Activated CD8-positive, alpha-beta memory T cell treated with anti-CD3 and anti-CD28 coated beads, Interleukin-2, amount 50 U/mL, for 1 hour (primary cell): ENCODE measurements around the gene QDPR.
"Not testable (repeated sequence)": the region's sequence is repeated elsewhere in the genome, so short reads cannot be mapped to it uniquely, and the experiment has no call there.

ENCODE experiments used
- DNase-seq: peaks from one replicate; pipeline ENCODE4 v3.0.0-alpha.2; 2020; ENCODE audit errors: extremely low read depth

The QDPR gene

GRCh38 chr4:17492058-17492741 lies 19.7 kb downstream of the QDPR start:
- no peak for DNase-seq

DNA sequence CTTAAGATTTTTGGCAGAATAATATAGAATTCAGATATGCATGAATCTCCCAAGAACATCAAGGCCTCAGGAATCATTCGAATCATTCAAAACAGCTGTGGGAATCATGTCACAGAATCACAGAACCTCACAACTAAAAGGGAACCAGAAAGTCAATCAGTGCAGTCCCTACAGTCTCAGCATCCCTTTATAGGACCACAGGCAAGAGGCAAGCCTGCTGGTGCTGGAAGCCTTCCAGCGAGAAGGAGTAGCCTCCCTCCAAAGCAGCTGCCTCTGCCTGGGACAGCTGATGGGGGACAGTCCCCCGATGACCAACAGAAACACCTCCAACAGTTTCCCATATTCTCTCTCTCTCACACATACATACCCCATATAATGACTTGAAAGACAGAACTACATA lies 20.7 kb downstream of the QDPR start:
- DNase-seq, result no peak

DNA sequence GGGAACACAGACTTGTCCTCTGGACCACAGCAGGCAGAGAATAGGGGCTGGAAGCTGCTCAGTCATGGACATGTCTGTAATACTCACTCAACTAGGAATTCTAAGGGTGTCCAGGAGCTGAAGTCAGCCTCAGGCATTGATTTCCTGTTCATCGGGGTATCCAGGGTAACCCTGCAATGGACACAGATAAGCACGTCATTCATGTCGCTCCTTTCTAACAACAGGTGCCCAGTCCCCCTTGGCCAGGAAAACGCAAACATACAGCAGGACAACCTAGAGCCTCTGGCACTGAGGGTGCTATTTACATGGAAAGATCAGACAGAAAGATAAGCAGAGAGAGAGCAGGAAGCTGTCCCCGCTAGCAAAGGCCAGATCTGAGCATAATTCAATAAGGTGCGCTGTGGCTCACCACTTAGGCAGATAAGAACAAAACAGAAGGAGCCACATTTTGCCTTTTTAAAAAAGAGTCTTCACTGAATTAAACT lies 21.3 kb downstream of the QDPR start:
- DNase-seq, result no peak

GRCh38 chr4:17489721-17490120 lies 22.2 kb downstream of the QDPR start:
- no peak for DNase-seq

DNA sequence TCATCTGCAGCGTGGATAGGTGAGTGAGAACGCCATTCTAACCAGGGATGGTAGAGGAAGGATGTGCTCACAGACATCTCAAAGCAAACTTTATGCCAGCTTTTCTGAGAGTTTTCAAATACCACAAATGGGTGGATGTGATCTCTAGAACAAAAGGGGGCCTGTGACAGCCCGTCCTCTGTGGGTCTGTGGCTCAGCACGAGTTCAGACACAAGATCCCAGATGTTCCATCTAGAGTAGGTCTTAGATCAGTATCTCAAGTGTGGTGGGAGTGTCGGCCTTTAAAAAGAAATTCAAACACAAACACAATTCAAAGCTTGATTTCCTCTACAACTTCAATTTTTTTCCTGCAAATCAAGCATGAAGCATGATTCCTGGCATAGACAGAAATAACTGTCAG lies 22.8 kb downstream of the QDPR start:
- DNase-seq, result no peak

DNA sequence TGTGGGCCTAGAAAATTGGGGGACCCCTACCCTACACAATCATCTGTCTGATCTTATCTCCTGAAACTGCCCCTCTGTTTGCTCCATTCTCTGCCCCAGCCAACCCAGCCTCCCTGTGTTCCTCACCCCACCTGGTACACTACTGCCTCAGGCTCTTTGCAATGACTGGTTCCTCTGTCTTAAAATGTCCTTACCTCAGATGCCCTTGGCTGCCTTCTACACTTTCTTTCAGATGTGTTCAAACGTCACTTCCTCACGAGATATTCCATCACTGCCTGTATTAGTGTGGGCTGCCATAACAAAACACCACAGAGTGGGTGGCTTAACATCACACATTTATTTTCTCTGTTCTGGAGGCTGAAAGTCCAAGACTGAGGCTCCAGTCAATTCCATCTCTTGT lies 29.2 kb downstream of the QDPR start:
- DNase-seq, result no peak

DNA sequence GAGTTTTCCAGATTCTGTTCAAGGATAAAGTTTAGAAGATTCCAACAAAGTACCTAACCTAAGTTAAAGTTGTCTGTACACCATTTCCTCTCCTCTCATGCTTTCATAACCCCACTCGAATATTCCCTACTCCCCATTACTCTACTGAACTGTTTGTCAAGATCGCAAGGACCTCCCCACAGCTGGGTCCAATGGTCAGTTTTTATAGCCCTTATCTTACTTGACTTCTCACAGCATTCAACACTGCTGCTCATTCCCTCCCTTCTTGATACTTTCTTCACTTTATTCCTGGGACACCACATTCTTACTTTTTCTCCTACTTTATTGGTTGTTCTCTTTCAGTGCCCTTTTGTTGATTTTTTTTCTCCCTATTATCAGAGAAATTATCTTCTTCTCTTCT lies 30.9 kb downstream of the QDPR start:
- no peak for DNase-seq

GRCh38 chr4:17480210-17480927 lies 31.5 kb downstream of the QDPR start:
- no peak for DNase-seq

- DNase-seq, result no peak
These were observed 34.0 kb downstream of the QDPR start for GRCh38 chr4:17477774-17478472.

DNA sequence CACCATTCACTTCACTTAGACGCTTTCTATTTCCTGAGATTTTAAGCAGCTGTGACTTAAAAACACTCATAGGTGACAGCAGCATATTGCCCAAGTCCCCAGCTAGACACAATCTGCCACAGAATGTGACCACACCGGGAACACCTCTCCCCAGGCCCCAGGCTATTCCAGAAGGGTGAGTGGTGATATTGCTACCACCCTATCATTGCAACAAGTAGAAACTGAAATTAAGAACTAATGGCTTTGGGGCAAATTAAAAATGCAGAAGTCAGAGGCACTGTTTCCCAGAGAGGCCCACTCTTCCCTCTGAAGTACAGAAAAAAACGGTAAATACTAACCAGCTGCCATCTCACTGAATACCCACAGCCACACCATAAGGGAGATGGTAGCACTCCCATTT lies 35.0 kb downstream of the QDPR start:
- DNase-seq, result no peak

GRCh38 chr4:17475481-17475880 lies 36.4 kb downstream of the QDPR start:
- no peak for DNase-seq

DNA sequence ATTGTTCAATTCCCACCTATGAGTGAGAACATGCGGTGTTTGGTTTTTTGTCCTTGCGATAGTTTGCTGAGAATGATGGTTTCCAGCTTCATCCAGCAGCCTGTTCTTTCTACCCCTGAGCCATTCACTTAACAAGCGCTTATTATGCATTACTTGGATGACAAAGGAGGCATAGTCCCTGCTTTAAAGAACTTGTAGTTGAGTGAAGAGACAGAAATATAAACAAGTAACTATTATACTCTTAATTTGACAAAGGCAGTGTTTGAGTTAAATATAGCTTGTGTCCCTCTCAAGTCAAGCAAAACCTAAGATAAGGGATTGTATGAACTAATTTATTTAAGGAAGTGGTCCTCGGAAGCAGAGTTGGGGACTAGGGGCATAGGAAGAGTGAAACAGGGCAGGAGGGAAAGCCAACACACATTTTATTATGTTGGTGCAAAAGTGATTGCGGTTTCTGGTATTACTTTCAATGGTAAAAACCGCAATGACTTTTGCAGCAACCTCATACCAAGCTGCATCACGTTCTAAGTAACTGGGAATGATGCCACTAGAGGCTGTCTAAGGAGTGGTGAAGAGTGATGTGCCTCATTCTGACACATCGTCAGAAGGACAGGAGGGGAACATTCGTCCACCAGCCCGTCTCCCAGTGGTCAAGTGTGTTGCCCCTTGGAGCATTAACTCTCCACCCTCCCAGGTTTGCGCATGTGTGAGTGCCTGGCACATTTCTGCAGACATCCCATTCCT lies 41.8 kb downstream of the QDPR start:
- no peak for DNase-seq

DNA sequence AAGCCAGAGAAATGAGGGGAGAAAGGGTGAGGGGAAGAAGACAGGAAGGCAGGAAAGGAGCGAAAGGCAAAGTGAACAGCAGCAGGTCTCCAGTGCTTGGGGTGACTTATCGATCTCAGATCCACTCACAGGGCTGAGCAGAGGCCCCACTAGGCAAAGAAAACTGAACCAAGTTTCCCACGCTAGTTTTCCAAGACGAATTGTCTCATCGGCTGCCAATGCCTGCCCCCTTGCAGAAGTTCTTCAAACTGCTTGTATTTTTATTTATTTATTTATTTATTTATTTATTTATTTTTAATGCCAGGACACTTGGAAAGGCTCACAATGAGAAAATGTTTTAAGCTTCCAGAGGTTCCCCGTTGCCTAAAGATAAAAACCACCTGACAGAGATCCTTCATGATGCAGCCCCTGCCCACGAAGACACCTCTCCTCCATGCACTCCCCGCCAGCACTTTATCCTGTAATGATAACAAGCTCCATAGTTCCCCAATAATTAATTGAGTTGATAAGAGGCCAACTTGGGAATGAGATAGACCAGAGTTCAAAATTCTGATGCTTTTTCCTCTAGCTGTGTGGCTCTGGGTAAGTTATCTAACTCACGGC lies 43.2 kb downstream of the QDPR start:
- no peak for DNase-seq

GRCh38 chr4:17463606-17464005 lies 48.3 kb downstream of the QDPR start:
- no peak for DNase-seq

DNA sequence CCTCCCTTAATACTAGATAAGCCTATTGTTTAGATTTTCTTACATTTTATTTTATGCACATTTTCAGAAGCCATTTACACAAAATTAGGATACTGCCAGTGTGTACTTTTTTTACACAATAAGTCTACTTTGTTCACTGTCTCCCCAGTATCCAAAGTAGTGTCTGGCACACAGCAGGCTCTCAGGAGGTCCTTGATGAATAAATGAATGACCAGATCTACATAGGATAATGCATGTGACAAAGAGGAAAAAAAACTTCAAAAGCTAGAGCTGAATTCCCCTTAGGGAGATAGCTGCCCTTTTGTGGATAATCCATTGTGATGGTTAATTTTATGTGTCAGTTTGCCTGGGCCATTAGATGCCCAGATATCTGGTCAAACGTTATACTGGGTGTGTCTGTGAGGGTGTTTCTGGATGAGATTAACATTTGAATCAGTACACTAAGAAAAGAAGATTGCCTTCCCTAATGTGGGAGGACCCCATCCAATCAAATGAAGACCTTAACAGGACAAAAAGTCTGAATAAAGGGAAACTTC lies 61.6 kb downstream of the QDPR start:
- no peak for DNase-seq

DNA sequence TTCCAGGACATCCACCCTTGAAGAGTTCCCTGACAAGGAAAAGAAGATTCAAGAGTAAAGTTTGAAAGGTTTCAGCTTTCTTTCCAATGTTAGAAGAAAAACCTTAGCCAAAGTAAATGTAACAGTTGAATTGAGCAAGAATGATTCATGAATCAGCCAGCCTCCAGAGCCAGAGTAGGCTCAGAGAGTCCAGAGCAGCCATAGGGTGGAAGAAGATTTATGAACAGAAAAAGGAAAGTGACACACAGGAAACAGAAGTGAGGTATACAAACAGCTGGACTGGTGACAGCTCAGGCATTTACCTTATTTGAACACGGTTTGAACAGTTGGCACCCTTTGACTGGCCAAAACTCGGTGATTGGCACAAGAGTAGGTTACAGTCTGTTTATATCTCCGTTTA lies 63.2 kb downstream of the QDPR start:
- DNase-seq, result no peak

DNA sequence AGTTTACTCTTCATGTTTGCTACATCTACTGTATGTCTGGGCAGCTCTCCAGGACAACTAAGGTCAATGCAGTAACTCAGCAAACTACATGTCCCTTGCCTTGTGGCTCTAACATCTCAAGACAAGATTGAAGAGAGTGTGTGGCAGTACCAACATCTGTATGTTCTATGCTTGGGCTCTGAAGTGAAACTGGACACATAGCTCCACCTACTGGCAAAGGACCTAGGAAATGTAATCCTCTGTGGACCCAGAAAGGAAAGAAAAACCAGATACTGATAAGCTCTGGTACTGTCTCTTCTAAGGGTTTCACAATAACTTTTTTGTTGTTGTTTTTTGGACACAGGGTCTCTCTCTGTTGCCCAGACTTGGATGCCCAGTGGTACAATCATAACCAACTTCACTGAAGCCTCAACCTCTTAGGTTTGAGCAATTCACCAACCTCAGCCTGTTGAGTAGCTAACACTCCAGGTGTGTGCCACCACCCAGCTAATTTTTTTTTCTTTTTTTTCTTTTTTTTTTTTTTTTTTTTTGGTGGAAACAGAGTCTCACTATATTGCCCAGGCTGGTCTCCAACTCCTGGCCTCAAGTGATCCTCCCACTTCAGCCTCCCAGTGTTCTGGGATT lies 64.1 kb downstream of the QDPR start:
- peak; percentile 16 for DNase-seq

DNA sequence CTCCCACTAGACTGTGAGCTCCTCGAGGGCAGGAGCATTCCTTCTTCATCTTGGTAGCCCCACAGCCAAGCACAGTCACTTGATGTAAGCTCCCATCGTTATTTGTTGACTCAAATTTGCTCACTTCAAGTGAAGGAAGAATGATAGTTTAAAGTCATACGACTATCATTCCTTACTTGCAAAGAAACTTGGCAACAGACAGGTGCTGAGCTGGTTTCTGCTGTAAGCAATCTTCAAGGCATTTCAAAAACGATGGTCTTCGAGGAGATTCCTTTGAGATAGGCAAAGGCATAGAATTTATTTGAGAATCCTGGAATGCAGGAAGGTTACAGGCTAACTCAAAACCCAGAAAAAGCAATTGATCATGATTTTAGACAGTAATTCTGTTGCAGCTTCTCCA lies 64.8 kb downstream of the QDPR start:
- DNase-seq, result no peak

DNA sequence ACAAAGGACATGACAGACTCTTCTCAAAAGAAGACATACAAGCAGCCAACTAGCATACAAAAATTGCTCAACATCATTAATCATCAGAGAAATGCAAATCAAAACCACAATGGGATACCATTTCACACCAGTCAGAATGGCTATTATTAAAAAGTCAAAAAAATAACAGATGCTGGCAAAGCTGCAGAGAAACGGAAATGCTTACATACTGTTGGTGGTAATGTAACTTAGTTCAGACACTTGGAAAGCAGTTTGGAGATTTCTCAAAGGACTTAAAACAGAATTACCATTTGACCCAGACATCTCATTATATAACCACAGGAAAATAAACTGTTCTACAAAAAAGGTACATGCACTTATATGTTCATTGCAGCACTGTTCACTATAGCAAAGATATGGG lies 69.4 kb downstream of the QDPR start:
- not testable (repeated sequence) for DNase-seq

GRCh38 chr4:17437396-17437795 lies 74.5 kb downstream of the QDPR start:
- no peak for DNase-seq

GRCh38 chr4:17436750-17437090 lies 75.2 kb downstream of the QDPR start:
- no peak for DNase-seq
